SJCRH30 (cell line): ENCODE data around the gene DDIT3. TPM values are rescaled to one million over a fixed set of nuclear protein-coding genes. Genes with fewer than 3 reads are reported as not detected.

ENCODE experiments used
- DNase-seq, 2 experiments: peaks; one replicate each; pipeline ENCODE4 v3.0.0-alpha.2; 2015 to 2020
- H3K27ac ChIP-seq: fragments of 250-450 bp; sonication (Bioruptor Pico); 2 replicates; pipeline ENCODE4 v1.5.1; 2020; ENCODE audit warnings: mild to moderate bottlenecking, moderate library complexity
- H3K27me3 ChIP-seq: fragments of 250-450 bp; sonication (Bioruptor Pico); 2 replicates; pipeline ENCODE4 v1.5.1; 2020; ENCODE audit warnings: mild to moderate bottlenecking, moderate library complexity
- H3K36me3 ChIP-seq: fragments of 250-450 bp; sonication (Bioruptor Pico); 2 replicates; pipeline ENCODE4 v1.5.1; 2020; ENCODE audit warnings: mild to moderate bottlenecking, moderate library complexity
- H3K4me1 ChIP-seq: fragments of 250-450 bp; sonication (Bioruptor Pico); 2 replicates; pipeline ENCODE4 v1.5.1; 2020; ENCODE audit warnings: mild to moderate bottlenecking, moderate library complexity
- H3K4me3 ChIP-seq: fragments of 250-450 bp; sonication (Bioruptor Pico); 2 replicates; pipeline ENCODE4 v1.5.1; 2020; ENCODE audit warnings: mild to moderate bottlenecking, moderate library complexity
- H3K9me3 ChIP-seq: fragments of 250-450 bp; sonication (Bioruptor Pico); replicated peaks from 2 replicates; pipeline ENCODE4 v1.5.1; 2020; ENCODE audit warnings: mild to moderate bottlenecking, moderate library complexity
- total RNA-seq: library from RNA; depleted of rRNA; stranded (reverse); fragments of >200 nt; shearing (Covaris generic); gene quantifications from 2 replicates; pipeline ENCODE4 v1.2.3, GENCODE V29; 2014

The DDIT3 gene
- total RNA-seq, 1 experiment from 2014 or later = 91.1 TPM

DNA sequence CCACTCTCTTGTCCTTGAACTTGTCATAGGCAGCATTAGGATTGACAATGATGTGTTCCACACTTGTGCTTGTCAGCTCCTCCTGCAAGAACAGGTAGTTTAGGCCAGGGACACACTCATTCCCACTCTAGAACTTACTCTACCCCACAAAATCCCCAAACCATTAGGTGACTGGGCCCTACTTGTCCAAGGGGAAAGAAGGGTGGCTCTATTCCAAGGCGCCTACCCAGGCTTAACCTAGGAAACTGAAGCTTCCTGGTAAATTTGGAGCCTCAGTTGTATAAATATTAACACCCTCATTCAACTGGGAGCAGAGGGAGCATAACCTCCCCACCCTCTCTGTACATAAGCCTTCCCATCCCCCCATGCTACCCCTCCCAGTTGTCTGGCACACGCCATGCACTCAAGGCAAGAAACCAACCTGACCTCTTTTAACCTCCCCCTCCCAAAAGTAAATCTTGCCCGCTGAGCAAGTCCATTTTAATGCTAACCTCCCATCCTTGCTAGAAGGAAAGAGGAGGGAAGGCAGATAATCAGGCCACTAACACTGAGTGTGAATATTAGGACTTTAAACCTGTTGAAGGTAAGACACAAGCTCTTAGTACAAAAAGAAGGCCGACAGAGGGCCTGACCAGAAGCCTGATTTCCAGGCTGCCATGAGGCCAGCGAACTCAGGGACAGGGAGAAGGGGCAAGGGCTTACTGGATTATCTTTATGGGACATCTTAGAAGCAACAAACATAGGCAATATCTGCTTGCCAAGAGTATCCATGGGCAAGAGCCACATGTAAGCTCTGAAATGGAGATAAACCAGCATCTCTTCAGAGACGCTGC, 15.7 kb upstream of the DDIT3 start:
- Histone ChIP-seq H3K4me1 (no peaks in the 10 kb centered on the region), H3K4me3 (no peak overlapping the region), H3K9me3 (no peaks in the 10 kb centered on the region), H3K27ac (no peak overlapping the region), H3K36me3 (peaks cover 6% of the 10 kb centered on the region; the same call in 1 of the 2 replicates), H3K27me3 (peaks cover 49% of the 10 kb centered on the region)
- DNase-seq = no peak

DNA sequence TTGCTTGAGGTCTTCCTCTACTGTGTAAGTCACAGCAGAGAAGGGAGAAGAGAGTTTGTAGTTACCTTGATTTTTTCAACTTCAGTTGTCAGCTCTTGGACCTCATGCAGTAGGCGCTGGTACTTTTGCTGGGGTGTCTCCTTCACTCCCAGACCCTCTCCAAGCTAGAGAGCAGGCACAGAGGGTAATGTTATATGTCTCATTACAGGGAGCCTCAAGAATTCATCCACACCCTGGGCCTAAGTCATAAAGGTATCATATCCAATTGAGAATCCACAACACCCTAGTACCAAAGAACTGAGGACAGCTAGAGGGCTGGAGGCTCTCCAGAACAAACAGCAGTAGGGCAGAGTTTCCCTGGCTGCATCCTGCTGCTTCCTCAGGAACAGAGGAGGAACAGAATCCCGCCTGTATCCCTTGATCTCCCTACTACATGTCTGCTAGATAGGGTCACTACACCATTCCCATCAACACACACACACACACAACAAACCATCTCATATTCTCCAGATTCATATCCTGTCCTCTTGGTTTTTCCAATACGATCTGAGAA, 14.8 kb upstream of the DDIT3 start:
- H3K4me3 ChIP-seq = no peak overlapping the region
- H3K4me1 ChIP-seq = no peaks in the 10 kb centered on the region
- no peak overlapping the region for H3K27ac ChIP-seq
- H3K27me3 ChIP-seq = peaks cover 40% of the 10 kb centered on the region
- DNase-seq = no peak
- no peaks in the 10 kb centered on the region for H3K9me3 ChIP-seq
- H3K36me3 ChIP-seq = peaks cover 14% of the 10 kb centered on the region

DNA sequence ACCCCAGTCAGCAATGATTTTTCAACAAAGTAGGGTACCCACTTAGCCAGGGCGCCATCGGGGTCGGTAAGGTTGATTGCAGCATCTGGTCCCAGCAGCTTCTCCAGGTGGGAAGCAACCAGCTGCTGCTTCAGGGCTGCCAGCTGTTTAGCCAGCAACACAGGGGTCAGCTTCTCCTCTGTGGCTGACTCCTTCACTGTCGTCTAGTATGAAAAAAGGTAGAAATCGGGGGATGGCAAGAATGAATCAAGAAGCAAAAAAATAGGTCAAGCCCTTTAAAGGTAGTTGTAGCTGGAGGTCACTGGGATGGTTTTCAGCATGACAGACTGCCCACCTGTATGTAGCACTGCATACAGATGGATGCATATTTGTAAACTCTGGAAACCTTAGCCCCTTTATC, 13.9 kb upstream of the DDIT3 start:
- Histone ChIP-seq H3K36me3 (peaks cover 21% of the 10 kb centered on the region), H3K4me3 (no peak overlapping the region), H3K27me3 (peaks cover 35% of the 10 kb centered on the region), H3K9me3 (no peaks in the 10 kb centered on the region), H3K27ac (no peak overlapping the region), H3K4me1 (no peaks in the 10 kb centered on the region)
- DNase-seq = no peak

- Histone ChIP-seq H3K27ac (no peak overlapping the region), H3K36me3 (peaks cover 31% of the 10 kb centered on the region), H3K4me1 (no peaks in the 10 kb centered on the region), H3K4me3 (no peak overlapping the region), H3K27me3 (peaks cover 23% of the 10 kb centered on the region; the same call in 1 of the 2 replicates), H3K9me3 (no peaks in the 10 kb centered on the region)
- DNase-seq = no peak
Observed at GRCh38 chr12:57533108-57533507, 12.8 kb upstream of the DDIT3 start.

GRCh38 chr12:57531836-57532235, 11.5 kb upstream of the DDIT3 start:
- Histone ChIP-seq H3K4me3 (no peak overlapping the region), H3K4me1 (no peaks in the 10 kb centered on the region), H3K36me3 (peaks cover 43% of the 10 kb centered on the region), H3K27ac (no peak overlapping the region), H3K27me3 (peaks cover 15% of the 10 kb centered on the region; the same call in 1 of the 2 replicates), H3K9me3 (no peaks in the 10 kb centered on the region)
- DNase-seq = no peak

DNA sequence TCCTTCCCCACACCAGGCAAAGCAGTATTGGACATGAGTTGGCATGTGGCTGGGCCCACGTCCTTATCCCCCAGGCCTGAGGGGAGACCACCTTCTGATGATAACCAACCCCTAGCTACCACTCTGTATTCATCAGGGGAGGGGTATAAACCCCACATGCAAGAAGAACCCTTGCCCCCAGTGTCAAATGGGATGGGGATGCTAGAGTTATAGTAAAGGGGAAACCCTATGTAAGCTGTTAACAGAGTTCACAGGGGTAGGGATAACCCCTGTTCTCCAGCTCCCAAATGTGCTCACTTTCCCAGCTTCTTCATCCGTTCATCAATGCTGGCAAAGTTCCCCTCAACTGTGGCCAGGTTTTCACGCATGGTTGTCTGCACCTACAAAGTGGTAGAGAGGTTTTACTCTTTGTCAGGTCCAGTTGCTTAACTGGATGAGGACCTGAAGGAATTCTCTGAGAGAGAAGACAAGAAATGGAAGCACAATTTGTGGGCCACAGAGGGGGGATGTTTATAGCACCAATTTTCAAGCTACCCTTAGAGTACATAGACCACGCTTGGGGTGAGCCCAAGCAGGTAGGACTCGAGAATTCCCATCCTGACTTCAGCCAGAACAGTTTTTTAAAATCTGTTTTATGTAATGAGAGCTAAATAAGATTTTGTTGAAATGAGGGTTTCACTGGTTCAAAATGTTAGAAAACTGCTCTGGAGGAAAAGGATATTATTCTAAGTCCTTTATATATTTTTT, 10.3 kb upstream of the DDIT3 start:
- H3K27me3 ChIP-seq = 0 out of 2 replicates have a peak, but pooled peaks cover 3% of the 10 kb centered on the region
- H3K27ac ChIP-seq = no peak overlapping the region
- H3K9me3 ChIP-seq = no peaks in the 10 kb centered on the region
- H3K4me1 ChIP-seq = no peaks in the 10 kb centered on the region
- no peak for DNase-seq
- H3K4me3 ChIP-seq = no peak overlapping the region
- H3K36me3 ChIP-seq = peaks cover 53% of the 10 kb centered on the region

DNA sequence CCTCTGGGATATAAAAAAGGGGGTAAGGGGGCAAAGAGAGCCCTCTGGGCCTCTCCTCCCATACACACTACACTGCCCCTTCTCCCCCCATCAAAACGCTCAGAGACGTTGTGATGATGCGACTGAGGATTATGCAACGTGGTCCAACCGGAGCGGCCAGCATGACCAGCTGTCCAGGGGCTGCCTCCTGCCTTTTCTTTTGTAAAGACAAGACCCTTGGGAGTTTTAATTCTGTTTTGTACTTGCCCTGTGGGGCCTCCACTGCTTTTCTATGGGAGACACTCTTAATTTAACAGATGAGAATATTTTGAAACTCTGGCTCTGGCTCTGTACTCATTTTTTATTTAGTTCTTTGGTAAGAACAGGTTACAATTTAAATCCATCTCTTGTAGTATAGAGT, 9.5 kb upstream of the DDIT3 start:
- Histone ChIP-seq H3K9me3 (no peaks in the 10 kb centered on the region), H3K4me1 (peaks cover 3% of the 10 kb centered on the region), H3K27me3 (no peaks in the 10 kb centered on the region), H3K4me3 (no peak overlapping the region), H3K36me3 (peaks cover 59% of the 10 kb centered on the region), H3K27ac (no peak overlapping the region)
- no peak for DNase-seq

- Histone ChIP-seq H3K4me1 (peaks cover 11% of the 10 kb centered on the region), H3K36me3 (peaks cover 59% of the 10 kb centered on the region), H3K27me3 (no peaks in the 10 kb centered on the region), H3K9me3 (no peaks in the 10 kb centered on the region), H3K4me3 (no peak overlapping the region), H3K27ac (no peak overlapping the region)
- no peak for DNase-seq
Observed at GRCh38 chr12:57528831-57529555, 8.7 kb upstream of the DDIT3 start.

DNA sequence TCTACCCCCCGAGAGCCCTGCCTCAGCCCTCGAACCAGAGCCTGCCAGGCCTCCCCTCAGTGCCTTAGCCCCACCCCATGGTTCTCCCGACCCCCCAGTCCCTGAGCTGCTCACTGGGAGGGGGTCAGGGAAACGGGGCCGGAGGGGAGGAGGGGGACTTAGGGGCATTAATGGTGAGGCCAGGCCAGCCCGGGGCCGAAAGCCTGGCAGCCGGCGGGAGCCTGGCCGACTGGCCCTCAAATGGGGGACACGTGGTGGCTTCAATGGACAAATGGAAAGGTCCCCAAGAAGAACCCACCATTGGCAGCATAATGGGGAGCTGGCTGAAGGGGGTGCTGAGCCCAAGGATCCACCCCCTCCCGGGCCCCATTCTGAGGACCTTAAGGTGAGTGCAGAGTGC, 7.9 kb upstream of the DDIT3 start:
- Histone ChIP-seq H3K27ac (no peak overlapping the region), H3K9me3 (no peaks in the 10 kb centered on the region), H3K27me3 (no peaks in the 10 kb centered on the region), H3K36me3 (peaks cover 59% of the 10 kb centered on the region), H3K4me3 (no peak overlapping the region), H3K4me1 (peaks cover 18% of the 10 kb centered on the region)
- DNase-seq = no peak

DNA sequence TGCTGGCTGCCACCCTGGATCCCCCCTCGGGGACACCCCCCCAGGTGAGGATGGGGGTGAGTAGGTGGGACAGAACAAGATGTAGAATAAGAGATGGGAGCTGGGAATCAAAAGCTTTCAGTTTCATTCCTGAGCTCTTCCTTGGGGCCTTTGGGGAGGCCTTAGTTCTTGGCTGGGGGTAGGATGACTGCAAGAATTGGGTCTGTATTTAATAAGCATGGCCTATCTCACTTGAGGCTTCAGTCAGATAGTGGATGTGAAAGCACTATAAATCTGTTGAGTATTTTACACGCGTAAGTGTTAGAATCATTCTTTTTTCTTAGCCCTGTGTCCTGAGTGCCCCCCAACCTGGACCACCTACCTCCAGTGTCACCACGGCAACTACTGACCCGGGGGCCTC, 6.9 kb upstream of the DDIT3 start:
- H3K36me3 ChIP-seq = peaks cover 59% of the 10 kb centered on the region

GRCh38 chr12:57526477-57527126, 6.3 kb upstream of the DDIT3 start:
- Histone ChIP-seq H3K27ac (no peak overlapping the region), H3K27me3 (no peaks in the 10 kb centered on the region), H3K4me1 (peaks cover 24% of the 10 kb centered on the region), H3K9me3 (no peaks in the 10 kb centered on the region), H3K36me3 (peaks cover 58% of the 10 kb centered on the region), H3K4me3 (no peak overlapping the region)
- DNase-seq = no peak

More for the DNA sequence above, 6.9 kb upstream of the DDIT3 start:
- no peaks in the 10 kb centered on the region for H3K9me3 ChIP-seq
- no peak overlapping the region for H3K4me3 ChIP-seq
- H3K27ac ChIP-seq = no peak overlapping the region
- DNase-seq = no peak
- no peaks in the 10 kb centered on the region for H3K27me3 ChIP-seq
- H3K4me1 ChIP-seq = peaks cover 18% of the 10 kb centered on the region

GRCh38 chr12:57525615-57526383, 5.5 kb upstream of the DDIT3 start:
- no peaks in the 10 kb centered on the region for H3K27me3 ChIP-seq
- peaks cover 32% of the 10 kb centered on the region for H3K4me1 ChIP-seq
- no peaks in the 10 kb centered on the region for H3K9me3 ChIP-seq
- no peak for DNase-seq
- no peak overlapping the region for H3K27ac ChIP-seq
- no peak overlapping the region for H3K4me3 ChIP-seq
- peaks cover 52% of the 10 kb centered on the region for H3K36me3 ChIP-seq

DNA sequence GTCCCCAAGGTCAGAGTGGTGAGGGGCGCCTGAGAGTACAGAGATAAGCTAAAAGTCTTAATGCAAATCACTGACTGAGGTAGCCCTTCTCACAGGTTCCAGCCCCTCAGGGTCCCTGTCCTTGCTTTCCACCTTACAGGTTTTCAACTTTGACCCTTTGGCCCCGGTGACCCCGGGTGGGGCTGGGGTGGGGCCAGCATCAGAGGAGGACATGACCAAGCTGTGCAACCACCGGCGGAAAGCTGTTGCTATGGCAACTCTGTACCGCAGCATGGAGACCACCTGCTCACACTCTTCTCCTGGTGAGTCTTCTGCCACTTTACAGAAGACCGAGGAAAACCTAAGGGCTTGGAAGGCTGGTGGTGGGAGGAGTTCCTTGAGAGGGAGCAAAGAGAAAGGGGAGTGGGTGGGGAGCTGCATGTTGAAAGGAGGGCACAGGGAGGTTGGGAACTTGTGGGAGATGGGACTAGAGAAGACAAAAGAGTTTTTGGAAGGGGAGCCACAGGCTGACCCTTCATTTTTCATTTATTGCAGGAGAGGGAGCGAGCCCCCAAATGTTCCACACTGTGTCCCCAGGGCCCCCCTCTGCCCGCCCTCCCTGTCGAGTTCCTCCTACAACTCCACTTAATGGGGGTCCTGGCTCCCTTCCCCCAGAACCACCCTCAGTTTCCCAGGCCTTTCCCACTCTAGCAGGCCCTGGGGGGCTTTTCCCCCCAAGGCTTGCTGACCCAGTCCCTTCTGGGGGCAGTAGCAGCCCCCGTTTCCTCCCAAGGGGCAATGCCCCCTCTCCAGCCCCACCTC, 4.7 kb upstream of the DDIT3 start:
- no peak overlapping the region for H3K4me3 ChIP-seq
- H3K9me3 ChIP-seq = no peaks in the 10 kb centered on the region
- H3K4me1 ChIP-seq = peaks cover 32% of the 10 kb centered on the region
- H3K27me3 ChIP-seq = no peaks in the 10 kb centered on the region
- peaks cover 45% of the 10 kb centered on the region for H3K36me3 ChIP-seq
- peak; percentile 94 to 96 for DNase-seq
- no peak overlapping the region for H3K27ac ChIP-seq
